Stimulated activated CD4-positive, alpha-beta T cell treated with anti-CD3 and anti-CD28 coated beads, Interleukin-1b, Interleukin-23, amount 100 ng/mL, for 1 hour (primary cell): ENCODE measurements around the gene CNTN5.

ENCODE experiments used
- DNase-seq, 2 donors: peaks; one replicate each; pipeline ENCODE4 v3.0.0-alpha.2; 2020; ENCODE audit warnings: low read depth in 2 of 2

The CNTN5 gene

DNA sequence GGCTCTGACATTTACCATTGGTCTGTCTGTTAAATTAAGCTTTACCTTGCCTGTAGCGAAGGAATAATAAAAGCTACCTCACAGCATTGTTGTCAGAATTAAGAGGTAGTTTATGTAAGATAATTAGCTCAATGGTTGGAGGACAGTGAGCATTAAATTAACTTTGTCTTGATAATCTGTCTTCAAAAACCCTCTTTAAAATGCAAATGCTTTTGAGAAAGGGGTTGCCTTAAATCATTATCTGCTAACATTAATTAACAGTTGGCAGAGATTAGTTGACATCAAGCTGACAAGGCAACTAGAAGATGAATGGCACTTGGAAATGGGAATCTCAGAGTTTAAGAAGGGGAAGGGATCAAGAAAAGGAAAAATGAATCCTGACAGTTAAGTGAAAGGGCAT lies 905.2 kb downstream of the CNTN5 start:
- no peak for DNase-seq

DNA sequence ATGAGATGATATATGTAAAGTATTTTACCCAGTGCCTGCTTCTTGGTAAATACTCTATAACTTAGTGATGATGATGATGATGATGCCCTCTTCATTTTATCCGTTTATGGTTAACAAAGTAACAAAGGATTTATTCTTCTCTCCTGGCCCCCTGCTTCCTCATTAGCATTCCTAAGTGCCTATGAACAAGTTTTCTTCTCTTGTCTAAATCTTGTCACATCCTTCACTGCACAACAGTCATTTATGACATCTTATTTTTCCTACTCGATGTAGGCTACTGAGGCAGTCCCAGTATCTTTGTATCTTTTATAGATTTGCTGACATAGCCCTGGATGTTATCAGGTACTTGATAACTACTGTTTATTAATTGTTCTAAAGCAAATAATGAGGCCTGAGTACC lies 911.9 kb downstream of the CNTN5 start:
- no peak for DNase-seq

DNA sequence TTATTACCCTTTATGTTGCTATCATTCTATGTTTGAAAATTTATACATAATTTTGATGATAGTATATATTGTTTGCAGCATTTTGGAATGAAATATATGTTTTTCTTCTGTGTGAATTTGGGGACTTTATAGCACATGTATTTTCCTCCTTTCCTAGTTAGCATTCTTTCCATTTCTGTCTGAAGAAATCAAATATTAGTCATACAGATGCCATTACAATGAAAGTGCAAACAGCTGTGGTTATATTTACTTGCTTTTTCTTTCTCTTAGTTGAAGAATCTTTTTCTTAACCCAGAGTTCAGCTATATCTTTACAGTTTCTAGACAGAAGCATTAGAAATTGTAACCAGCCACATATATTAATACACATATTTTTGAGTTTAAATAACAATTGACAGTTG lies 913.3 kb downstream of the CNTN5 start:
- no peak for DNase-seq

DNA sequence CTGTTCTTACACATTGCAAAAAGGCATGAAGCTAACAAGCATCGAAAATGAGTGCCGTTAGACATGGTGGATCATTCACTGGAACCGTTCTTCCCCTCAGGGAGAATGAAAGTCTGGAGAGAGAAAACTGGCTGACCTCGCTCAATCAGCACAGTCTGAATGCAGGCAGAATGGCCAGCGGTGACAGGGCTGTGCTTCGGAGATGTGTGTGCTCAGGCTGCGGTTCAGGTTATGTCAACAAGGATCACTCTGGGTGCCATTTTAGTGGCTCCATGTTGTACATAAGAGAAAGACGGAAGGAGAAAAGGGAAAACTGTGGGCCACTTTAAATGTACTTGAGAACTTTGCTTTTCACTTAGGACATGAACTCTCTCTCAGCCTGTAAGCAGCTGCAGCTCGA lies 916.6 kb downstream of the CNTN5 start:
- DNase-seq: no peak

- DNase-seq: no peak
Measured at GRCh38 chr11:99952816-99953215, 932.1 kb downstream of the CNTN5 start.

- DNase-seq: no peak
Measured at GRCh38 chr11:99960536-99960935, 939.8 kb downstream of the CNTN5 start.

GRCh38 chr11:99968336-99968735 lies 947.6 kb downstream of the CNTN5 start:
- no peak for DNase-seq

DNA sequence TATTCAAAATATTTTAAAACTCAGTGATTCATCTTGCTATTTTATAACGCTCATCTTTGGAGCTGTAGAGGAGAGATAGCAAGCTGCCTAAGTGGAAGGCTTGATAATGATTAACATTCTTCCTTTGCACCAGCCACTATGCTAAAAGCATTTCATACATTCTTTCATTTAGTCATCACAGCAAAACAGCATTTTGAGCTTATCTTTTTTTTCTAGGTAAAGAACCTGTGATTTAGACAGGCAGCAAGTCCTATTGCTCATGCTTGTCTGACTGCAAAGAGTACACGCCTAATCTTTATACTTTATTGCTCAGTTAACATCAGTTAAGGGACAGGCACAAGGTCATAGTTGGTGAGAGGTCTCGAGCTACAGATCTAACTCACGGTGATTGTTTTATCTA lies 953.2 kb downstream of the CNTN5 start:
- no peak for DNase-seq

- DNase-seq: no peak
Measured at GRCh38 chr11:99979042-99979441, 958.3 kb downstream of the CNTN5 start.

DNA sequence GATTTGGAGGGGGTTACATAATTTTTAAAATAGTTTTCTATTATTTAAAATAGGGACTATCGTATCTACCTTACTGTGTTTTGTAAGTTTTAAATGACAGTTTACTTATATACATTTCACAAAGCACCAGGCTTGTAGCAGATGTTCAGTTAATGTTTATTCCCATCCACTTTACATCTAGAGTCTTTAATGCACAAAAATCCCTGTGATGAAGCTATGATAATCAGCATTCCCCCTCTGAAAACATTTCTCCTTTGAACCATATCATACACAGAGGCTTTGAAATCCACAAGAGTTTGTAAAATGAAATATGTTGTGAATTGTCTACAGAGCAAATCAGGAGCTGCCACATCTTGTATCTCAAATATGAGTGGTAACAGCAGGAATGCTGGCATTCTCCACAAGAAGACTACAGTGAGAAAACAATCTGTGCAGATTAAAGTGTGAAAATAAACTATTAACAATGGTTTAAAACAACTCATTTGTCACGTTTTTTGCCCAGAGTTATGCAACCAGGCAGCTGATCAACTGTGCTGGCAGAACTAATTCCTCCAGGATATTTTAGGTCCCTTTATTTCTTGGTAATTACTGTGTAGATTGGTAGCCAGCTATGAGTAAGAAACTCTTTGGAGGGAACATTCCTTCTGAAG lies 967.2 kb downstream of the CNTN5 start:
- DNase-seq: no peak

DNA sequence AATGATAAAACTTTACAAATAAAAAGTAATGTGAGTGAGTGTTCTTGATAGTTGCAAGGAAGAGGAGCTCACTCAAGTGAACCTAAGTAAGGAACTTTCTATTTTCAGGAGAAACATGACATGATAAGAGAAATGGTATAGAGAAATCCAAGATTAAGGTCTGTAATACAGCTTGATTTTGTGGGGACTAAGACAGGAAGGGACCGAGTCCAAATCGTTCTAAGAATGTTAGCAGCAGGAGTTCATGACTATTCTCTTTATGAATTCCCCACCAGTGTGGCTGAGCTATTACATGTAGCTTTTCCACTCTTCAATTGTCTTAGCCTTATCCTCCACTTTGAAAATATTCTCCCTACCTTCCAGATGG lies 967.7 kb downstream of the CNTN5 start:
- DNase-seq: no peak

GRCh38 chr11:100003985-100004384 lies 983.2 kb downstream of the CNTN5 start:
- no peak for DNase-seq

GRCh38 chr11:100004541-100004940 lies 983.8 kb downstream of the CNTN5 start:
- DNase-seq: no peak

- DNase-seq: no peak
Measured at GRCh38 chr11:100008417-100008816, 987.7 kb downstream of the CNTN5 start.

DNA sequence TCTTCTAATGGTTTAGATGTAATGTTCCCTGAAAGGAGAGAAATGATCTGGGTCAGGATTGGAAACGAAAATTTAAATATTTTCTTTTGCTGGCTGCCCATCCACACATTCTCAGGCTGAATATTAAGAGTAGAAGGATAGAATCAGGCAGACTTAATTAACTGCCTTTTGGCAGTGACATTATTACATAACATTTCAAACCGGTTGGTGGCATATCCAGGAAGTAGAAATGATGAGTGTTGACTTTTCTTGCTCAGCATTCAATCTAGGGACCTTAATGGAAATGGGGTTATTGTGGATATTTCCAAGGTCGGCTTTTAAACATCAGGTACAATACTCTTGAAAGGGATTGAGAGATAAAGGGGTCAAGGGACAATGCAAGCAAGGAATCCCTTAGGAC lies 989.0 kb downstream of the CNTN5 start:
- DNase-seq: no peak

GRCh38 chr11:100010393-100010792 lies 989.6 kb downstream of the CNTN5 start:
- no peak for DNase-seq

DNA sequence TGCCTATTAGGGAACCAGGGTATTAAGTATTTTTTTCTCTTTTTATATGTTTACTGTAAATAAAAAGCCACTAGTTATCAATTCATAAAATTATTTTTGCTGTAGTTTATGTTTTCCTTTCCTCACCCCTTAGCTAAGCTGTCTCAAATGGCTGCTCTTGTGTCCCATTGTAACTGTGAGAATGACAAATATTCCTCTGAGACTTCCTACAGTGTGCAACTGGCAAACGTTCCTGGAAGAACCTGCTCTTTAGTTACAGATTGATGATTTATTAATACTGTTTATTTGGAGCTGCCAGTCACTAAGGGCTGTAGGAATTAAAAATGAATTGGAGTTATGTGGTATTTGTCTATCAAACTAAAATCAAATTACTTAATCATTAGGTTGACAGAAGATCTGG lies 990.9 kb downstream of the CNTN5 start:
- no peak for DNase-seq

- DNase-seq: no peak
Measured at GRCh38 chr11:100013011-100013410, 992.3 kb downstream of the CNTN5 start.

DNA sequence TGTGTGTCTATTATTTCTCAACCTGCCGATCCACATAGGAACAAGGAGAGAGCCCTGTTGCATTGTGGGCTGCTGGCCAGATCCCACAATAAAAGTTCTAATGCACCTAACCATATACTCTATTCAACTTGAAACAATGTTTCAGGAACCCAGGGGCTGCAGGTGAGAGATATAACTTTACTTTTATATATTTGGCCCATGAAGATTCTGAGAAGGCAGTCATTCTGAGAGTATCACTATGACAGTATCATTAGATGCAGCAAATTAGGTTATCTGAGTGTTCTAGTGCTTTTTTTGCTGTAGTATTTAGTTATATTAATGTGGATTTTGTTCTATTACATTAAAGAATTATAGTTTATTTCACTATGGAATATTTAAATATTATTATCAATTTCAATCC lies 1011.2 kb downstream of the CNTN5 start:
- no peak for DNase-seq

- no peak for DNase-seq
Measured at GRCh38 chr11:100061006-100061405, 1040.3 kb downstream of the CNTN5 start.

- no peak for DNase-seq
Measured at GRCh38 chr11:100066399-100066798, 1045.7 kb downstream of the CNTN5 start.

- DNase-seq: no peak
Measured at GRCh38 chr11:100068116-100068515, 1047.4 kb downstream of the CNTN5 start.

- no peak for DNase-seq
Measured at GRCh38 chr11:100072131-100072530, 1051.4 kb downstream of the CNTN5 start.

GRCh38 chr11:100080381-100080780 lies 1059.6 kb downstream of the CNTN5 start:
- no peak for DNase-seq
